ENCODE results near the gene TKFC. TPM values are rescaled to one million over a fixed set of nuclear protein-coding genes. Genes with fewer than 3 reads are reported as not detected.
"Not testable (repeated sequence)": the region's sequence is repeated elsewhere in the genome, so short reads cannot be mapped to it uniquely, and the experiment has no call there.

Gene TKFC
- total and polyA plus RNA-seq, 2 donors from 2014 or later, result 64.6 to 107 TPM

DNA sequence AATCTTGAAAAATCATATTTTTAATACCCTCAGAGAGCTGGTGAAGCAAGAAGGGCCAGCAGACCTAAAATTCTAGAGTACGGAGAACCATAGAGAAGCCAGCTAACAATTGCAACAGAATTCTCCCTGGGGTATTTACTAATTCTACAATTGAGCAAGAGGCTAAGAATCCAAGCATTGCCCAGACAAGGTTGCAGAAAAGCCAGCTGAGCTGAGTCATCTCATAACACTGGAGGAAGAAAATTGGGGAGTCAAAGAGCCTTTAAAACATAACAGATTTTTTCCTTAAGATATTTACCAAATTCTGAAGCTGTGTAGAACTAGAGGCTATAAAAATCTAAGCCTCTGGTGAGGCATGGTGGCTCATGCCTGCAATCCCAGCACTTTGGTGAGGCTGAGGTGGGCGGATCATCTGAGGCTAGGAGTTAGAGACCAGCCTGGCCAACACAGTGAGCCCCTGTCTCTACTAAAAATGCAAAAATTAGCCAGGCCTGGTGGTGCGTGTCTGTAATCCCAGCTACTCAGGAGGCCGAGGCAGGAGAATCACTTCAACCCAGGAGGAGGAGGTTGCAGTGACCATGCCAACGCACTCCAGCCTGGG, 45.8 kb downstream of the TKFC start:
- intact Hi-C loops (cut with DNase I), result no loop called here
- FAIRE-seq, result no peak
- TF ChIP-seq, protein P1, sequence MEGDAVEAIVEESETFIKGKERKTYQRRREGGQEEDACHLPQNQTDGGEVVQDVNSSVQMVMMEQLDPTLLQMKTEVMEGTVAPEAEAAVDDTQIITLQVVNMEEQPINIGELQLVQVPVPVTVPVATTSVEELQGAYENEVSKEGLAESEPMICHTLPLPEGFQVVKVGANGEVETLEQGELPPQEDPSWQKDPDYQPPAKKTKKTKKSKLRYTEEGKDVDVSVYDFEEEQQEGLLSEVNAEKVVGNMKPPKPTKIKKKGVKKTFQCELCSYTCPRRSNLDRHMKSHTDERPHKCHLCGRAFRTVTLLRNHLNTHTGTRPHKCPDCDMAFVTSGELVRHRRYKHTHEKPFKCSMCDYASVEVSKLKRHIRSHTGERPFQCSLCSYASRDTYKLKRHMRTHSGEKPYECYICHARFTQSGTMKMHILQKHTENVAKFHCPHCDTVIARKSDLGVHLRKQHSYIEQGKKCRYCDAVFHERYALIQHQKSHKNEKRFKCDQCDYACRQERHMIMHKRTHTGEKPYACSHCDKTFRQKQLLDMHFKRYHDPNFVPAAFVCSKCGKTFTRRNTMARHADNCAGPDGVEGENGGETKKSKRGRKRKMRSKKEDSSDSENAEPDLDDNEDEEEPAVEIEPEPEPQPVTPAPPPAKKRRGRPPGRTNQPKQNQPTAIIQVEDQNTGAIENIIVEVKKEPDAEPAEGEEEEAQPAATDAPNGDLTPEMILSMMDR (IDR thresholded peaks at IDR 0.05; ENCODE audit: borderline replicate concordance, extremely low read depth, insufficient read depth), result no peak
- Histone ChIP-seq H3K4me1 (ENCODE audit: control insufficient read depth in 2 of 3, insufficient read depth in 2 of 3, low read depth in 1 of 3, low read length in 3 of 3) (no peaks in the 10 kb centered on the region), H3K9me3 (ENCODE audit: control insufficient read depth in 2 of 3, insufficient read depth in 1 of 3, low read length in 3 of 3) (no peaks in the 10 kb centered on the region), H3K9ac (ENCODE audit: low read length in 3 of 3) (no peak overlapping the region), H3K27me3 (ENCODE audit: control insufficient read depth, insufficient read depth, low read length) (no peaks in the 10 kb centered on the region), H3K27ac (ENCODE audit: low read depth in 2 of 2, low read length in 2 of 2) (no peak overlapping the region), H3K36me3 (ENCODE audit: control insufficient read depth in 2 of 3, insufficient read depth in 3 of 3, low read length in 3 of 3) (no peaks in the 10 kb centered on the region), H3K4me3 (ENCODE audit: low read length in 3 of 3) (no peak overlapping the region)
- DNase-seq, result no peak

DNA sequence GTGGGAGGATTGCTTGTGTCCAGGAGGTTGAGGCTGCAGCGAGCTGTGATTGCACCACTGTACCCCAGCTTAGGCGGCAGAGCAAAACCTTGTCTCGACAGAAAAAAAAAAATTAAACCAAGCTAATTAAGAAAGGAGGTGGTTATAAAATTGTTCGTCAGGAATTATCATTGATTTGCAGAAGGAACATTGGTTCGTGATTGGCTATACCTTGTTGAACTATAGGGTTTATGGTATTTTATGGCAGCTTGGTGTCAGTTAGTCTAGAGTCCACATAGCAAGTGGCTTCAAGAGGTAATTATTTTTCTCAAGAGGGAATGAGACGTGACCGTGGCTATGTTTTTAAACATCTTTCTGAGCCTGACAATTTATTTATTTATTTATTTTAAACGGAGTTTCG, 47.9 kb downstream of the TKFC start:
- no peak overlapping the region for H3K4me3 ChIP-seq (ENCODE audit: low read length in 3 of 3)
- no peak overlapping the region for H3K27ac ChIP-seq (ENCODE audit: low read depth in 2 of 2, low read length in 2 of 2)
- TF ChIP-seq, protein P1 (IDR thresholded peaks at IDR 0.05; ENCODE audit: borderline replicate concordance, extremely low read depth, insufficient read depth), result no peak
- H3K36me3 ChIP-seq (ENCODE audit: control insufficient read depth in 2 of 3, insufficient read depth in 3 of 3, low read length in 3 of 3), result no peaks in the 10 kb centered on the region
- H3K9ac ChIP-seq (ENCODE audit: low read length in 3 of 3), result no peak overlapping the region
- H3K4me1 ChIP-seq (ENCODE audit: control insufficient read depth in 2 of 3, insufficient read depth in 2 of 3, low read depth in 1 of 3, low read length in 3 of 3), result peaks cover 0 to 4% (median 0%) of the 10 kb centered on the region in 3 donors
- FAIRE-seq (no peak), DNase-seq (no peak)
- no peaks in the 10 kb centered on the region for H3K27me3 ChIP-seq (ENCODE audit: control insufficient read depth, insufficient read depth, low read length)
- no peaks in the 10 kb centered on the region for H3K9me3 ChIP-seq (ENCODE audit: control insufficient read depth in 2 of 3, insufficient read depth in 1 of 3, low read length in 3 of 3)
- intact Hi-C loops (cut with DNase I), result no loop called here

DNA sequence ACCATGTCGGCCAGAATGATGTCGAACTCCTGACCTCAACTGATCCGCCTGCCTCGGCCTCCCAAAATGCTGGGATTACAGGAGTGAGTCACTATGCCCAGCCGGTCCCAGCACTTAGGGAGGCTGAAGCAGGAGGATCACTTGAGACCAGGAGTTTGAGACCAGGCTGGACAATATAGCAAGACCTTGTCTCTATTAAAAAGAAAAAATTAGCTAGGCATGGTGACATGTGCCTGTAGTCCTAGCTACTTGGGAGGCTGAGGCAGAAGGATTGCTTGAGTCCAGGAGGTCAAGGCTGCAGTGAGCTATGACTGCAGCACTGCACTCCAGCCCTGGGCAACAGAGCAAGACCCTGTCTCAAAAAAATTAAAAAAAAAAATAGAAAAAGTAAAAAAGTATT, 50.8 kb downstream of the TKFC start:
- not testable (repeated sequence) for DNase-seq

GRCh38 chr11:61384271-61385242, 51.5 kb downstream of the TKFC start:
- H3K4me3 ChIP-seq (ENCODE audit: low read length in 3 of 3), result no peak overlapping the region
- H3K27me3 ChIP-seq (ENCODE audit: control insufficient read depth, insufficient read depth, low read length), result no peaks in the 10 kb centered on the region
- TF ChIP-seq, protein P1 (IDR thresholded peaks at IDR 0.05; ENCODE audit: borderline replicate concordance, extremely low read depth, insufficient read depth), result peak; percentile 29
- intact Hi-C loops (cut with DNase I), result loop anchor here (5.0 kb wide), 1 partner anchor 47 kb away; no protein-coding TSS in a partner anchor
- H3K27ac ChIP-seq (ENCODE audit: low read depth in 2 of 2, low read length in 2 of 2), result no peak overlapping the region
- H3K4me1 ChIP-seq (ENCODE audit: control insufficient read depth in 2 of 3, insufficient read depth in 2 of 3, low read depth in 1 of 3, low read length in 3 of 3), result peaks cover 0 to 4% (median 0%) of the 10 kb centered on the region in 3 donors
- no peak for FAIRE-seq
- H3K36me3 ChIP-seq (ENCODE audit: control insufficient read depth in 2 of 3, insufficient read depth in 3 of 3, low read length in 3 of 3), result no peaks in the 10 kb centered on the region
- H3K9ac ChIP-seq (ENCODE audit: low read length in 3 of 3), result no peak overlapping the region
- peak in 1 of 5 donors; percentile 23 for DNase-seq
- no peaks in the 10 kb centered on the region for H3K9me3 ChIP-seq (ENCODE audit: control insufficient read depth in 2 of 3, insufficient read depth in 1 of 3, low read length in 3 of 3)

More for the DNA sequence above, 50.8 kb downstream of the TKFC start:
- H3K4me1 ChIP-seq (ENCODE audit: control insufficient read depth in 2 of 3, insufficient read depth in 2 of 3, low read depth in 1 of 3, low read length in 3 of 3); H3K9ac ChIP-seq (ENCODE audit: low read length in 3 of 3); H3K27ac ChIP-seq (ENCODE audit: low read depth in 2 of 2, low read length in 2 of 2); intact Hi-C loops (cut with DNase I); H3K36me3 ChIP-seq (ENCODE audit: control insufficient read depth in 2 of 3, insufficient read depth in 3 of 3, low read length in 3 of 3); H3K9me3 ChIP-seq (ENCODE audit: control insufficient read depth in 2 of 3, insufficient read depth in 1 of 3, low read length in 3 of 3); H3K27me3 ChIP-seq (ENCODE audit: control insufficient read depth, insufficient read depth, low read length); H3K4me3 ChIP-seq (ENCODE audit: low read length in 3 of 3); FAIRE-seq: not testable (repeated sequence)

Measured in kidney (tissue), 14 donors.